ENCODE results near the gene CLN5.

CLN5 gene

DNA sequence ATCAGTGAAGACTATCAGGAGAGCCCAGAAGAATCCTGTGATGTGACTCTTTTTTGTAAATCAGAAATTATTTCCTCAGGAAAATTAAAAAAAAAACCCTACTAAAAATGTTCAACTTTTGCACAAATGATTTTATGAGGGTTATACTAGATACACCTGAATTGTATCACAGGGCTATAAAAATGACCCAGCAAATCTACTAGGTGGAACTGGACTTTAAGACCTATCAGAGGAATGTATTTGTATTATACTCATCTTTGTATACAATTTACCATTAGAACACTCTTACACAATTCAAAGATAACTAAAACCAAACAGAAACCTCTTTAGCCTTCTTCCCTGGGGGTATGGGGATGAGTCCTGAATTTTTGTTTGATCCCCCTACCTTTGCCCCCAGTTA is 27.9 kb downstream of the CLN5 start:
- no peak overlapping the region for H3K4me3 ChIP-seq (ENCODE audit: low read depth, low read length)
- H3K27ac ChIP-seq (ENCODE audit: low read depth, low read length): no peak overlapping the region
- peaks cover 42% of the 10 kb centered on the region for H3K36me3 ChIP-seq (ENCODE audit: control insufficient read depth, insufficient read depth, low read length)
- H3K9ac ChIP-seq (ENCODE audit: low read length): no peak overlapping the region
- no peaks in the 10 kb centered on the region for H3K27me3 ChIP-seq (ENCODE audit: control insufficient read depth, insufficient read depth, low read length)
- 0 out of 2 replicates have a peak, but pooled peaks cover 9% of the 10 kb centered on the region for H3K4me1 ChIP-seq (ENCODE audit: control insufficient read depth, insufficient read depth, low read length)
- H3K9me3 ChIP-seq (ENCODE audit: control insufficient read depth, insufficient read depth, low read depth, low read length): no peaks in the 10 kb centered on the region

DNA sequence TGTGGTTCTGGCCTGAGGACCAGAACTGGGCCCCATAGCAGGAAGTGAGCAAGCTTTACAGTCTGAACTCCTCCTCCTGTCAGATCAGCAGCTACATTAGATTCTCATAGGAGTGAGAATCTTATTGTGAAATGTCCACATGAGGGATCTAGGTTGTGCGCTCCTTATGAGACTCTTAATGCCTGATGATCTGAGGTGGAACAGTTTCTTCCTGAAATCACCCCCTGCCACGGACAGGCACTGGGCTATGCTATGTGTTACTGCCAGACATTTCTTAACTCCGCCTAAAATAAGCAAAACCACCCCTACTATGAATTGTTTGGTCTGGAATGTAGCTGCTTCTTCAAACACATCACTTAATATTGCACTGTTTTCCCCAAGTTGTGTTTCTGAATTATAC is 30.5 kb downstream of the CLN5 start:
- Histone ChIP-seq H3K27me3 (ENCODE audit: control insufficient read depth, insufficient read depth, low read length) (no peaks in the 10 kb centered on the region), H3K9me3 (ENCODE audit: control insufficient read depth, insufficient read depth, low read depth, low read length) (no peaks in the 10 kb centered on the region), H3K27ac (ENCODE audit: low read depth, low read length) (no peak overlapping the region), H3K4me1 (ENCODE audit: control insufficient read depth, insufficient read depth, low read length) (0 out of 2 replicates have a peak, but pooled peaks cover 9% of the 10 kb centered on the region), H3K4me3 (ENCODE audit: low read depth, low read length) (no peak overlapping the region), H3K36me3 (ENCODE audit: control insufficient read depth, insufficient read depth, low read length) (peaks cover 18% of the 10 kb centered on the region), H3K9ac (ENCODE audit: low read length) (no peak overlapping the region)

- 0 out of 2 replicates have a peak, but pooled peaks cover 3% of the 10 kb centered on the region for H3K36me3 ChIP-seq (ENCODE audit: control insufficient read depth, insufficient read depth, low read length)
- no peaks in the 10 kb centered on the region for H3K27me3 ChIP-seq (ENCODE audit: control insufficient read depth, insufficient read depth, low read length)
- H3K9ac ChIP-seq (ENCODE audit: low read length): peak overlapping the region; percentile 93
- peak overlapping the region; percentile 81 for H3K4me3 ChIP-seq (ENCODE audit: low read depth, low read length)
- H3K27ac ChIP-seq (ENCODE audit: low read depth, low read length): peak overlapping the region; percentile 86; the same call in 1 of the 2 replicates
- H3K4me1 ChIP-seq (ENCODE audit: control insufficient read depth, insufficient read depth, low read length): 0 out of 2 replicates have a peak, but pooled peaks cover 9% of the 10 kb centered on the region
- H3K9me3 ChIP-seq (ENCODE audit: control insufficient read depth, insufficient read depth, low read depth, low read length): no peaks in the 10 kb centered on the region
Measured at GRCh38 chr13:77026255-77026860, 34.5 kb downstream of the CLN5 start.

GRCh38 chr13:77026861-77027621 is 35.2 kb downstream of the CLN5 start, which contains the start of gene FBXL3:
Gene FBXL3, minus strand, starts transcription at chr13:77027159. Its CDS starts 5,299 bp downstream, at chr13:77021860.
- Histone ChIP-seq H3K36me3 (ENCODE audit: control insufficient read depth, insufficient read depth, low read length) (no peaks in the 10 kb centered on the region), H3K9me3 (ENCODE audit: control insufficient read depth, insufficient read depth, low read depth, low read length) (no peaks in the 10 kb centered on the region), H3K27ac (ENCODE audit: low read depth, low read length) (peak within 1 kb of the TSS; percentile 86), H3K4me1 (ENCODE audit: control insufficient read depth, insufficient read depth, low read length) (0 out of 2 replicates have a peak, but pooled peaks cover 8% of the 10 kb centered on the region), H3K9ac (ENCODE audit: low read length) (peak within 1 kb of the TSS; percentile 93), H3K4me3 (ENCODE audit: low read depth, low read length) (peak within 1 kb of the TSS; percentile 81), H3K27me3 (ENCODE audit: control insufficient read depth, insufficient read depth, low read length) (no peaks in the 10 kb centered on the region)

DNA sequence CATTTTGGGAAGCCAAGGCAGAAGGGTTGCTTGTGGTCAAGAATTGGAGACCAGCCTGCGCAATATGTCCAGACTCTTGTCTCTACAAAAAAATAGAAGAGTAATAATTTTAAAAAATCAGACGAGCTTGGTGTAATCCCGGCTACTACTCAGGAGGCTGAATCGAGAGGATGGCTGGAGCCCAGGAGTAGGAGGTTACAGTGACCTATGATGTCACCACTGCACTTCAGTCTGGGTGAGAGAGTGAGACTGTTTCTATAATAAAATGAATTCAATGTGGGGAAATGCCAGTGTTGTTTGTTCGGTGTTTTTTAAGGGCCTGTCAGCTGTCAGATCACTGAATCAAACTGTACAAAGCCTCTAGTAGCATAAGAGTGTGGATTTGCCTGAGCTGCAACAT is 36.3 kb downstream of the CLN5 start:
- Histone ChIP-seq H3K9ac (ENCODE audit: low read length) (no peak overlapping the region), H3K9me3 (ENCODE audit: control insufficient read depth, insufficient read depth, low read depth, low read length) (no peaks in the 10 kb centered on the region), H3K4me1 (ENCODE audit: control insufficient read depth, insufficient read depth, low read length) (no peaks in the 10 kb centered on the region), H3K27me3 (ENCODE audit: control insufficient read depth, insufficient read depth, low read length) (no peaks in the 10 kb centered on the region), H3K27ac (ENCODE audit: low read depth, low read length) (no peak overlapping the region), H3K4me3 (ENCODE audit: low read depth, low read length) (peak overlapping the region; percentile 81; the same call in 1 of the 2 replicates), H3K36me3 (ENCODE audit: control insufficient read depth, insufficient read depth, low read length) (no peaks in the 10 kb centered on the region)

GRCh38 chr13:77029436-77029835 is 37.6 kb downstream of the CLN5 start:
- H3K27me3 ChIP-seq (ENCODE audit: control insufficient read depth, insufficient read depth, low read length): no peaks in the 10 kb centered on the region
- no peak overlapping the region for H3K27ac ChIP-seq (ENCODE audit: low read depth, low read length)
- H3K9me3 ChIP-seq (ENCODE audit: control insufficient read depth, insufficient read depth, low read depth, low read length): no peaks in the 10 kb centered on the region
- H3K9ac ChIP-seq (ENCODE audit: low read length): no peak overlapping the region
- H3K4me3 ChIP-seq (ENCODE audit: low read depth, low read length): no peak overlapping the region
- H3K4me1 ChIP-seq (ENCODE audit: control insufficient read depth, insufficient read depth, low read length): no peaks in the 10 kb centered on the region
- no peaks in the 10 kb centered on the region for H3K36me3 ChIP-seq (ENCODE audit: control insufficient read depth, insufficient read depth, low read length)

DNA sequence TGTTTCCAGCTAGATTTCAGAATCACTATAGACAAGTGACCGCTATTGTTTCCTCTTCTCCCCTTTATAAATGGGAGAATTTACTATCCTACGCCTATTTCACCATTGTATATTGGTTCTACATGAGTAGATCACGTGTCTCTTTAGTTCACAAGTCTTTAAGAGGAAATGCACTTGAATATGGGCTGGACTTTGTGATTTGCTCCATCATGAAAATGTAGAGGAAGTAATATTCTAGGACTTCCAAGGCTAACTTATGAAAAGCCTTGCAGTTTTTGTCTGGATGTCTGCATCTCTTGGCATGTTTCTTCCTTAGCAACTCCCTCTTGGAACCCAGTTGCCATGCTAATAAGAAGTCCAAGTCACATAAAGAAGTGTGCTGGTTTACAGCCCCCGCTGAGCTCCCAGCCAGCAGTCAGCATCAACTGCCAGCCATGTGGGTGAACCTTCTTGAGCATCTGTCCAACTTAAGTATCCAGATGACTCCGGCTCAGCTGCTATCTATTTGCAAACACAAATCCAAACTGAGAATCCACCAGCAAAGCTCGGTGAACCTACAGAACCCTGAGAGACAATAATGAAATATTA is 39.9 kb downstream of the CLN5 start:
- Histone ChIP-seq H3K36me3 (ENCODE audit: control insufficient read depth, insufficient read depth, low read length) (no peaks in the 10 kb centered on the region), H3K4me3 (ENCODE audit: low read depth, low read length) (no peak overlapping the region), H3K4me1 (ENCODE audit: control insufficient read depth, insufficient read depth, low read length) (no peaks in the 10 kb centered on the region), H3K27ac (ENCODE audit: low read depth, low read length) (no peak overlapping the region), H3K9ac (ENCODE audit: low read length) (no peak overlapping the region), H3K9me3 (ENCODE audit: control insufficient read depth, insufficient read depth, low read depth, low read length) (no peaks in the 10 kb centered on the region), H3K27me3 (ENCODE audit: control insufficient read depth, insufficient read depth, low read length) (no peaks in the 10 kb centered on the region)

GRCh38 chr13:77033717-77034302 is 41.9 kb downstream of the CLN5 start:
- H3K27ac ChIP-seq (ENCODE audit: low read depth, low read length): no peak overlapping the region
- H3K9ac ChIP-seq (ENCODE audit: low read length): no peak overlapping the region

DNA sequence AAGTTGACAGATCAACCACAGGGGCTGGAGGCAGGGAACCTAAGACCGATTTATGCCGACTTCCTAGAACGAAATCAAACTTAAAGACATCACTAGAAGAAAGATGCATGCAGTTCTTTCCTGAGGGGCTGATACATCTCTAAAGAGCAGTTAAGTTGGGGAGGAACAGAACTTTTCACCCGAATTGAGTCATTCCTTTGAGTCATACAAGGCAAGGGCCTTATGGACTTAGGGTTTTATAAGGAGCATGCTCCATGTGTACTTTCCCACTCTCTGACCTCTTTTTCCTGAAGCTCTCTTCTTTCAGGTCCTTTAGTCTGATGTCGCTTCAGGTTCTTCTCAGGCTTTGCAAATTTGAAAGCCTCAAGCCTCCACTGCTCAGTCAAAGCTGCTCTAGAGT is 43.0 kb downstream of the CLN5 start:
- 0 out of 2 replicates have a peak, but pooled peaks cover 3% of the 10 kb centered on the region for H3K9me3 ChIP-seq (ENCODE audit: control insufficient read depth, insufficient read depth, low read depth, low read length)
- no peaks in the 10 kb centered on the region for H3K27me3 ChIP-seq (ENCODE audit: control insufficient read depth, insufficient read depth, low read length)
- no peak overlapping the region for H3K9ac ChIP-seq (ENCODE audit: low read length)
- no peak overlapping the region for H3K4me3 ChIP-seq (ENCODE audit: low read depth, low read length)
- H3K36me3 ChIP-seq (ENCODE audit: control insufficient read depth, insufficient read depth, low read length): no peaks in the 10 kb centered on the region
- no peaks in the 10 kb centered on the region for H3K4me1 ChIP-seq (ENCODE audit: control insufficient read depth, insufficient read depth, low read length)
- no peak overlapping the region for H3K27ac ChIP-seq (ENCODE audit: low read depth, low read length)

More at GRCh38 chr13:77033717-77034302, 41.9 kb downstream of the CLN5 start:
- Histone ChIP-seq H3K4me3 (ENCODE audit: low read depth, low read length) (no peak overlapping the region), H3K4me1 (ENCODE audit: control insufficient read depth, insufficient read depth, low read length) (no peaks in the 10 kb centered on the region), H3K27me3 (ENCODE audit: control insufficient read depth, insufficient read depth, low read length) (no peaks in the 10 kb centered on the region), H3K9me3 (ENCODE audit: control insufficient read depth, insufficient read depth, low read depth, low read length) (no peaks in the 10 kb centered on the region), H3K36me3 (ENCODE audit: control insufficient read depth, insufficient read depth, low read length) (no peaks in the 10 kb centered on the region)

DNA sequence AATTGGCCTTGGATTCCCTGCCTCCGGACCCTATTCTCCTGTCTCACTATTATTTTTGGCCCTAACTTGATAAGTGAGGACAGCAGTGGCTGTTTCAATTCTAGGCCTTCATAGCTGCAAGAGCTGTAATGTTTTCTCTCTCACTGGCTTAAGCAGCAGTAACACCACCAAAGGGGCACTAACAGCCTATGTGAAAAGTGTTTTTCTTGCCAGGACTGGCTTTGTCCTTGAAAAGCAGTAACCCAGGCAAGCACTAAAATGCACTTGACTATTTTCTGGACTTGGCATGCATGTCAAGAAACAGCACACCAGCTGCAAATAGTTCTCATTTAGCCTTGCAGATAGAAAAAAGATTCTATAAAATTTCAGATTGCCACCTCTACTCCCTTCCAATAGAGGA is 44.4 kb downstream of the CLN5 start:
- Histone ChIP-seq H3K27me3 (ENCODE audit: control insufficient read depth, insufficient read depth, low read length) (no peaks in the 10 kb centered on the region), H3K9me3 (ENCODE audit: control insufficient read depth, insufficient read depth, low read depth, low read length) (0 out of 2 replicates have a peak, but pooled peaks cover 3% of the 10 kb centered on the region), H3K4me3 (ENCODE audit: low read depth, low read length) (no peak overlapping the region), H3K36me3 (ENCODE audit: control insufficient read depth, insufficient read depth, low read length) (no peaks in the 10 kb centered on the region), H3K4me1 (ENCODE audit: control insufficient read depth, insufficient read depth, low read length) (no peaks in the 10 kb centered on the region), H3K27ac (ENCODE audit: low read depth, low read length) (no peak overlapping the region), H3K9ac (ENCODE audit: low read length) (no peak overlapping the region)

Data from HUES6 (cell line).